K562 (cell line): ENCODE measurements around the gene RSPH9. TPM values are rescaled to one million over a fixed set of nuclear protein-coding genes. Genes with fewer than 3 reads are reported as not detected.

Experiments used
- ATAC-seq: fragments of 200-7000 bp; cut with Tn5 transposase; 3 replicates; pipeline ENCODE4 v1.9.1; 2020; ENCODE audit warnings: moderate library complexity
- BruUV-seq: library from RNA; stranded (reverse); fragments of 400-500 nt; replicated peaks from 2 replicates; lab custom pipeline; 2021; lab: Mats Ljungman, UMichigan
- CTCF ChIA-PET: fragments of 300-600 bp; formaldehyde crosslinking; extraction: SDS; loops from one replicate; lab custom pipeline; 2021; ENCODE audit warnings: low intra/inter-chr PET ratio; lab: Yijun Ruan, JAX
- POLR2A ChIA-PET: fragments of 300-600, 350-650 bp; sonication (Branson Sonifier 250); formaldehyde crosslinking; extraction: SDS; loops from one replicate; lab custom pipeline; 2021; ENCODE audit warnings: antibody characterized with exemption, inconsistent platforms; lab: Yijun Ruan, JAX
- DNase-seq, 4 experiments: peaks; one replicate each; pipeline versions ENCODE4 v3.0.0 to v3.0.0-alpha.2; 2011 to 2018; ENCODE audit warnings: low spot score in 3 of 4, mixed read lengths in 3 of 4; ENCODE audit errors: extremely low read depth in 1 of 4
- FAIRE-seq: peaks from 2 replicates; lab custom pipeline; 2011; peaks lifted over from hg19 to GRCh38; lab: Jason Lieb, UNC
- H2AFZ ChIP-seq: 2 replicates; pipeline ENCODE4 v1.6.0; 2011; ENCODE audit warnings: low read depth, low read length, control low read depth, inconsistent platforms
- H3K27ac ChIP-seq: fragments of 200-600 bp; 3 replicates; pipeline ENCODE4 v1.8.0; 2011; ENCODE audit warnings: low read depth, mild to moderate bottlenecking, control low read depth, inconsistent platforms, low read length, moderate library complexity, mixed read lengths; ENCODE audit errors: extremely low read depth
- H3K27me3 ChIP-seq, 2 experiments: fragments of 300-600 bp in 1 of 2; 2 replicates in 1 of 2; 3 replicates in 1 of 2; pipeline versions ENCODE4 v1.6.0 to v1.8.0; 2011; ENCODE audit warnings: inconsistent platforms in 2 of 2, low read length in 2 of 2, mild to moderate bottlenecking in 1 of 2, mixed read lengths in 1 of 2, moderate library complexity in 1 of 2; ENCODE audit not compliant: control insufficient read depth in 2 of 2, insufficient read depth in 2 of 2
- H3K36me3 ChIP-seq: fragments of 300-600 bp; 3 replicates; pipeline ENCODE4 v1.8.0; 2011; ENCODE audit warnings: mild to moderate bottlenecking, low read length, inconsistent platforms; ENCODE audit not compliant: control insufficient read depth, insufficient read depth
- H3K4me1 ChIP-seq, 2 experiments: fragments of 200-600 bp in 1 of 2; replicated peaks in 1 of 2; 2 replicates in 1 of 2; 3 replicates in 1 of 2; pipeline versions ENCODE4 v1.5.1 to v1.8.0; 2011; ENCODE audit warnings: inconsistent platforms in 2 of 2, low read length in 2 of 2, mild to moderate bottlenecking in 1 of 2, mixed read lengths in 1 of 2, moderate library complexity in 1 of 2; ENCODE audit not compliant: control insufficient read depth in 2 of 2, insufficient read depth in 2 of 2
- H3K4me2 ChIP-seq: 2 replicates; pipeline ENCODE4 v1.6.1; 2011; ENCODE audit warnings: low read length, control low read depth, inconsistent platforms, mixed read lengths; ENCODE audit not compliant: insufficient read depth
- H3K4me3 ChIP-seq: fragments of 200-600 bp; sonication (generic), shearing (Covaris generic); 2 replicates; pipeline ENCODE4 v1.5.1; 2016; ENCODE audit warnings: control low read depth, inconsistent platforms
- H3K79me2 ChIP-seq: fragments of 200-600 bp; 3 replicates; pipeline ENCODE4 v1.8.0; 2011; ENCODE audit warnings: low read length, inconsistent platforms; ENCODE audit not compliant: control insufficient read depth, insufficient read depth
- H3K9ac ChIP-seq, 2 experiments: 2 replicates each; pipeline versions ENCODE4 v1.6.0 to v1.6.1; 2011; ENCODE audit warnings: low read depth in 2 of 2, low read length in 2 of 2, control low read depth in 1 of 2, inconsistent platforms in 1 of 2, mild to moderate bottlenecking in 1 of 2, mixed read lengths in 1 of 2; ENCODE audit not compliant: insufficient read depth in 1 of 2
- H3K9me1 ChIP-seq: one replicate; pipeline ENCODE4 v1.6.0; 2011; ENCODE audit warnings: inconsistent platforms, mild to moderate bottlenecking, low read length, moderate library complexity; ENCODE audit not compliant: control insufficient read depth, insufficient read depth
- H3K9me3 ChIP-seq: replicated peaks from 2 replicates; pipeline ENCODE4 v1.5.1; 2011; ENCODE audit warnings: low read depth, low read length, inconsistent platforms; ENCODE audit not compliant: control insufficient read depth, insufficient read depth
- H4K20me1 ChIP-seq: replicated peaks from 2 replicates; pipeline ENCODE4 v1.6.1; 2011; ENCODE audit warnings: low read length, inconsistent platforms, mixed read lengths; ENCODE audit not compliant: control insufficient read depth, insufficient read depth
- ARNT ChIP-seq, 2 experiments: fragments of 450-650 bp; IDR thresholded peaks; 2 replicates each; pipeline ENCODE4 v1.6.1; 2016; ENCODE audit warnings: mild to moderate bottlenecking in 1 of 2
- ATF3 ChIP-seq, 2 experiments: fragments of 450-650 bp in 1 of 2; sonication (generic) in 1 of 2; formaldehyde crosslinking in 1 of 2; IDR thresholded peaks in 1 of 2; conservative IDR thresholded peaks in 1 of 2; 2 replicates each; pipeline versions ENCODE4 v1.6.1 to v1.8.1; 2016 to 2023; ENCODE audit warnings: mild to moderate bottlenecking in 2 of 2, moderate library complexity in 2 of 2, inconsistent platforms in 1 of 2, missing genetic modification reagents in 1 of 2
- CCNT2 ChIP-seq: IDR thresholded peaks from 2 replicates; pipeline ENCODE4 v1.6.1; 2011; ENCODE audit warnings: borderline replicate concordance, low read depth, mild to moderate bottlenecking, moderate library complexity, mixed read lengths, low read length; ENCODE audit not compliant: insufficient read length; ENCODE audit errors: extremely low read depth
- HMG20B ChIP-seq: fragments of 250-450 bp; sonication (Bioruptor Pico); IDR thresholded peaks from 2 replicates; pipeline ENCODE4 v1.5.0; 2021; ENCODE audit warnings: mild to moderate bottlenecking
- JUN ChIP-seq, 2 experiments: sonication (generic) in 1 of 2; formaldehyde crosslinking in 1 of 2; IDR thresholded peaks; 2 replicates each; pipeline versions ENCODE4 v1.6.1 to v1.8.0; 2012 to 2022; ENCODE audit warnings: borderline replicate concordance in 2 of 2, mild to moderate bottlenecking in 2 of 2, improper control_type of control experiment in 1 of 2, low read depth in 1 of 2, low read length in 1 of 2, missing genetic modification reagents in 1 of 2
- JUND ChIP-seq, 2 experiments: IDR thresholded peaks; 2 replicates in 1 of 2; 3 replicates in 1 of 2; pipeline ENCODE4 v1.6.1; 2011; ENCODE audit warnings: borderline replicate concordance in 2 of 2, low read depth in 2 of 2, low read length in 2 of 2, improper control_type of control experiment in 1 of 2, missing biosample characterization in 1 of 2, missing genetic modification characterization in 1 of 2, missing genetic modification reagents in 1 of 2
- KLF16 ChIP-seq: IDR thresholded peaks from 2 replicates; pipeline ENCODE4 v1.6.1; 2016; ENCODE audit warnings: antibody characterized with exemption
- NELFE ChIP-seq: IDR thresholded peaks from 2 replicates; pipeline ENCODE4 v1.6.1; 2011; ENCODE audit warnings: mild to moderate bottlenecking; ENCODE audit not compliant: insufficient read depth, insufficient read length
- PCBP2 ChIP-seq: fragments of 200-400 bp; formaldehyde crosslinking; IDR thresholded peaks from 2 replicates; pipeline ENCODE4 v1.6.1; 2018; ENCODE audit warnings: low read length, low read depth, mild to moderate bottlenecking, moderate library complexity; ENCODE audit not compliant: poor library complexity, severe bottlenecking
- PRMT5 ChIP-seq: sonication (generic); formaldehyde crosslinking; IDR thresholded peaks from 2 replicates; pipeline ENCODE4 v1.5.0; 2020; ENCODE audit warnings: missing genetic modification reagents
- PTTG1 ChIP-seq: fragments of 450-650 bp; IDR thresholded peaks from 2 replicates; pipeline ENCODE4 v1.6.1; 2016; ENCODE audit warnings: low read depth, mild to moderate bottlenecking, missing genetic modification characterization, missing compliant biosample characterization
- SP2 ChIP-seq: IDR thresholded peaks from 2 replicates; pipeline ENCODE4 v1.6.1; 2011; ENCODE audit warnings: mild to moderate bottlenecking, low read depth, low read length, moderate library complexity; ENCODE audit not compliant: poor library complexity, severe bottlenecking; ENCODE audit errors: extremely low read depth
- TAF9B ChIP-seq: fragments of 450-650 bp; IDR thresholded peaks from 2 replicates; pipeline ENCODE4 v1.6.1; 2018; ENCODE audit warnings: mild to moderate bottlenecking; ENCODE audit not compliant: partially characterized antibody
- ZNF212 ChIP-seq: fragments of 450-650 bp; formaldehyde crosslinking; IDR thresholded peaks from 2 replicates; pipeline ENCODE4 v1.4.0; 2020; ENCODE audit warnings: mild to moderate bottlenecking
- ZNF23 ChIP-seq: fragments of 250-450 bp; sonication (Bioruptor Pico); IDR thresholded peaks from 2 replicates; pipeline ENCODE4 v1.4.0; 2020; ENCODE audit warnings: mild to moderate bottlenecking
- ZNF551 ChIP-seq: fragments of 250-450 bp; sonication (Bioruptor Pico); IDR thresholded peaks from 2 replicates; pipeline ENCODE4 v1.5.0; 2021; ENCODE audit warnings: mild to moderate bottlenecking, moderate library complexity
- WGBS: fragments of 100-300 bp; shearing (Covaris generic); methylation state at CpG from one replicate; pipeline ENCODE4 v1.1.6; 2016; ENCODE audit warnings: low coverage, mixed read lengths; ENCODE audit not compliant: insufficient coverage; ENCODE audit errors: missing lambda C conversion rate; 5-methylcytosine and 5-hydroxymethylcytosine counted together
- in situ Hi-C: fragments of 300-500 bp; cut with MboI; formaldehyde crosslinking; loops from 4 replicates; pipeline ENCODE4 v1.15.0; 2018; ENCODE audit warnings: inconsistent platforms, mixed read lengths
- intact Hi-C: fragments of 100-400 bp; cut with micrococcal nuclease; formaldehyde crosslinking; loops from 2 replicates; pipeline ENCODE4 v1.14.2; 2022
- polyA plus RNA-seq, 8 experiments: library from polyadenylated mRNA; depleted of rRNA in 4 of 8; stranded (reverse) in 5 of 8; unstranded in 3 of 8; fragments of >200 nt; fragmentation: Nextera tagmentation in 2 of 8; fragmentation: Illumina TruSeq in 1 of 8; extraction: Ambion mirVana in 2 of 8; extraction: Trizol in 1 of 8; gene quantifications; 2 replicates each; pipeline versions ENCODE4 v1.2.1 to v1.2.3, GENCODE V29; 2011 to 2014; ENCODE audit warnings: inconsistent platforms in 1 of 8, missing spikeins in 1 of 8
- total RNA-seq, 7 experiments: library from RNA; depleted of rRNA in 6 of 7; stranded (reverse); fragments of >200 nt in 6 of 7; fragmentation: Illumina TruSeq in 2 of 7; extraction: Trizol in 2 of 7; gene quantifications; 2 replicates each; pipeline versions ENCODE4 v1.2.1 to v1.2.3, GENCODE V29; 2011 to 2021; ENCODE audit warnings: low replicate concordance in 1 of 7
- TF ChIP-seq, protein P1 (sequence below): fragments of 450-650 bp; formaldehyde crosslinking; IDR thresholded peaks from 2 replicates; pipeline ENCODE4 v1.4.0; 2020; ENCODE audit warnings: mild to moderate bottlenecking, moderate library complexity

The RSPH9 gene
- total and polyA plus RNA-seq, 9 of the 15 experiments (the other 6 are each of a cell fraction or from before 2014, with no cell fraction given) = 0.05 to 0.60 (median 0.39) TPM; not detected in 6

- ATAC-seq (no peak), FAIRE-seq (no peak), DNase-seq (no peak)
- Histone ChIP-seq H3K9me1 (no peaks in the 10 kb centered on the region), H3K79me2 (no peaks in the 10 kb centered on the region), H3K36me3 (no peaks in the 10 kb centered on the region), H3K4me1 (peaks cover 13 to 39% of the 10 kb centered on the region in 2 experiments), H3K27ac (no peak overlapping the region), H3K4me3 (no peak overlapping the region), H3K4me2 (no peak overlapping the region), H4K20me1 (no peaks in the 10 kb centered on the region), H2AFZ (peak overlapping the region; percentile 79), H3K27me3 (no peaks in the 10 kb centered on the region), H3K9ac (peak overlapping the region in 1 of 2 experiments; percentile 6; a peak in 1 of 4 replicates), H3K9me3 (no peaks in the 10 kb centered on the region)
- 31% methylated on average over 7 of the region's 7 CpGs for WGBS
- intact Hi-C loops = no loop called here
- in situ Hi-C loops = no loop called here
- ChIA-PET POLR2A (interaction anchor here (2.9 kb wide), 1 partner anchor 13 kb away, joined by 10 read pairs; no protein-coding TSS in a partner anchor), CTCF (no interaction called here)
- BruUV-seq = no TSS peak
- no peak for TF ChIP-seq PCBP2
- no peak for TF ChIP-seq NELFE
- no peak for TF ChIP-seq CCNT2
- TF ChIP-seq PRMT5 (CRISPR knock-in tag) = no peak
- no peak for TF ChIP-seq HMG20B
- peak; percentile 58; the same call in 1 of the 2 replicates for TF ChIP-seq JUN (IDR thresholded peaks at IDR 0.05; ENCODE audit: borderline replicate concordance, low read depth, low read length)
- no peak for TF ChIP-seq JUN (CRISPR knock-in tag; IDR thresholded peaks at IDR 0.05; ENCODE audit: borderline replicate concordance)
- TF ChIP-seq SP2 = no peak
- TF ChIP-seq PTTG1 (tag) = no peak
- TF ChIP-seq ATF3 (IDR thresholded peaks at IDR 0.05) = peak; percentile 79
- 0 out of 2 replicates have a peak, but pooled peaks have one; percentile 31 for TF ChIP-seq ATF3 (CRISPR knock-in tag; conservative IDR thresholded peaks at IDR 0.05)
- peak; percentile 71; the same call in 1 of the 2 replicates for TF ChIP-seq JUND (IDR thresholded peaks at IDR 0.05; ENCODE audit: borderline replicate concordance, low read depth, low read length)
- TF ChIP-seq JUND (tag; IDR thresholded peaks at IDR 0.05; ENCODE audit: borderline replicate concordance, low read depth, low read length) = peak; percentile 64; the same call in 1 of the 3 replicates
- TF ChIP-seq ZNF212 (CRISPR knock-in tag) = no peak
- no peak for TF ChIP-seq ARNT (IDR thresholded peaks at IDR 0.05)
- no peak for TF ChIP-seq TAF9B
- no peak for TF ChIP-seq KLF16
- no peak for TF ChIP-seq ZNF23 (CRISPR knock-in tag)
- TF ChIP-seq, protein P1, sequence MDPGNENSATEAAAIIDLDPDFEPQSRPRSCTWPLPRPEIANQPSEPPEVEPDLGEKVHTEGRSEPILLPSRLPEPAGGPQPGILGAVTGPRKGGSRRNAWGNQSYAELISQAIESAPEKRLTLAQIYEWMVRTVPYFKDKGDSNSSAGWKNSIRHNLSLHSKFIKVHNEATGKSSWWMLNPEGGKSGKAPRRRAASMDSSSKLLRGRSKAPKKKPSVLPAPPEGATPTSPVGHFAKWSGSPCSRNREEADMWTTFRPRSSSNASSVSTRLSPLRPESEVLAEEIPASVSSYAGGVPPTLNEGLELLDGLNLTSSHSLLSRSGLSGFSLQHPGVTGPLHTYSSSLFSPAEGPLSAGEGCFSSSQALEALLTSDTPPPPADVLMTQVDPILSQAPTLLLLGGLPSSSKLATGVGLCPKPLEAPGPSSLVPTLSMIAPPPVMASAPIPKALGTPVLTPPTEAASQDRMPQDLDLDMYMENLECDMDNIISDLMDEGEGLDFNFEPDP (CRISPR knock-in tag) = no peak
- TF ChIP-seq ZNF551 (CRISPR knock-in tag) = no peak
These were observed 54.8 kb downstream of the RSPH9 start for GRCh38 chr6:43699564-43700186.
